ENCODE data around the gene VWA5B1. TPM values are rescaled to one million over a fixed set of nuclear protein-coding genes. Genes with fewer than 3 reads are reported as not detected.

Gene VWA5B1
- total RNA-seq, 4 donors from 2014 or later = not detected

DNA sequence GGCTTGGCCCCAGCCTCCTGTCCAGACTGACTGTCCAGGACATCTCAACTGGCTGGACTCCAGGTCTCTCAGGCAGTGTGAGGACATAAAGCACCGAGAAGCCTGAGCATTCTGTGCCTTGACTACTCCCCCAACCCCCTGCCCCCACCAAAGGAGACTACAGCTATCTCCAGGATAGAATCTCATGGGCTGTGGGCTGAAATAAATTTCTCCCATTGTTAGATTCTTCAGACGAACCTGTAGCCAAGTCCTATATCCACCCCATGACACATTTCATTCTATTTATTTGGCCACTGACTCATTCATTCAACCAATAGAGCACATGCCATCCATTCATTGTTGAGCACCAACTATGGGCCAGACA is 11.4 kb downstream of the VWA5B1 start:
- TF ChIP-seq, protein P1, sequence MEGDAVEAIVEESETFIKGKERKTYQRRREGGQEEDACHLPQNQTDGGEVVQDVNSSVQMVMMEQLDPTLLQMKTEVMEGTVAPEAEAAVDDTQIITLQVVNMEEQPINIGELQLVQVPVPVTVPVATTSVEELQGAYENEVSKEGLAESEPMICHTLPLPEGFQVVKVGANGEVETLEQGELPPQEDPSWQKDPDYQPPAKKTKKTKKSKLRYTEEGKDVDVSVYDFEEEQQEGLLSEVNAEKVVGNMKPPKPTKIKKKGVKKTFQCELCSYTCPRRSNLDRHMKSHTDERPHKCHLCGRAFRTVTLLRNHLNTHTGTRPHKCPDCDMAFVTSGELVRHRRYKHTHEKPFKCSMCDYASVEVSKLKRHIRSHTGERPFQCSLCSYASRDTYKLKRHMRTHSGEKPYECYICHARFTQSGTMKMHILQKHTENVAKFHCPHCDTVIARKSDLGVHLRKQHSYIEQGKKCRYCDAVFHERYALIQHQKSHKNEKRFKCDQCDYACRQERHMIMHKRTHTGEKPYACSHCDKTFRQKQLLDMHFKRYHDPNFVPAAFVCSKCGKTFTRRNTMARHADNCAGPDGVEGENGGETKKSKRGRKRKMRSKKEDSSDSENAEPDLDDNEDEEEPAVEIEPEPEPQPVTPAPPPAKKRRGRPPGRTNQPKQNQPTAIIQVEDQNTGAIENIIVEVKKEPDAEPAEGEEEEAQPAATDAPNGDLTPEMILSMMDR (IDR thresholded peaks at IDR 0.05) = no peak
- no peak for TF ChIP-seq POLR2A (IDR thresholded peaks at IDR 0.05)
- no peak for TF ChIP-seq EP300 (IDR thresholded peaks at IDR 0.05)
- 38 to 63% methylated on average over 2 of the region's 2 CpGs for WGBS, 2 donors

DNA sequence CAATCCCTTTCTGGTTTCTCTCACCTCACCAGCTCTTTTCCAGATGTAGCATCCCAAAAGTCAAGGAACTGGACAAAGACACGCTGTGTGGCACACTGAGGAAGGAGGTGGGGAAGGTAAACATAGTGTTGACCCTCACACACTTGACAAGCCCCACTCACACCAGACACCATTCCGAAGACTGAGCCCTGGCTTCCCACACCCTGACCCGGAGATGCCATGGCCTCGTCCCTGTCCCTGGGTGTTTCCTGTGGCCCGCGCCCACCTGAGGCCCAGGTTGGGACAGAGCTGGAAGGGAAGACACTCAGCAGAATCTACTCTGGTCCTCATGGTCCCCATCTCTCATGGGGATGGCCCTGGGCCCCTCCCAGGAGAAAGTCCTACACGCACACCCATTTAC is 16.4 kb downstream of the VWA5B1 start:
- Histone ChIP-seq H3K4me1 (no peaks in the 10 kb centered on the region), H3K27ac (no peak overlapping the region), H3K27me3 (no peaks in the 10 kb centered on the region), H3K36me3 (no peaks in the 10 kb centered on the region), H3K4me3 (no peak overlapping the region), H3K9me3 (no peaks in the 10 kb centered on the region)
- no peak for DNase-seq (ENCODE audit: low spot score in 2 of 2)
- TF ChIP-seq EP300 (IDR thresholded peaks at IDR 0.05) (no peak), POLR2A (IDR thresholded peaks at IDR 0.05) (no peak)
- TF ChIP-seq, protein P1 (IDR thresholded peaks at IDR 0.05) = no peak
- 85 to 92% methylated on average over 7 of the region's 7 CpGs for WGBS, 2 donors

More for the DNA sequence above, 11.4 kb downstream of the VWA5B1 start:
- H3K27ac ChIP-seq = no peak overlapping the region
- DNase-seq (ENCODE audit: low spot score in 2 of 2) = no peak
- no peaks in the 10 kb centered on the region for H3K9me3 ChIP-seq
- no peaks in the 10 kb centered on the region for H3K36me3 ChIP-seq
- no peaks in the 10 kb centered on the region for H3K27me3 ChIP-seq
- H3K4me1 ChIP-seq = no peaks in the 10 kb centered on the region
- no peak overlapping the region for H3K4me3 ChIP-seq

DNA sequence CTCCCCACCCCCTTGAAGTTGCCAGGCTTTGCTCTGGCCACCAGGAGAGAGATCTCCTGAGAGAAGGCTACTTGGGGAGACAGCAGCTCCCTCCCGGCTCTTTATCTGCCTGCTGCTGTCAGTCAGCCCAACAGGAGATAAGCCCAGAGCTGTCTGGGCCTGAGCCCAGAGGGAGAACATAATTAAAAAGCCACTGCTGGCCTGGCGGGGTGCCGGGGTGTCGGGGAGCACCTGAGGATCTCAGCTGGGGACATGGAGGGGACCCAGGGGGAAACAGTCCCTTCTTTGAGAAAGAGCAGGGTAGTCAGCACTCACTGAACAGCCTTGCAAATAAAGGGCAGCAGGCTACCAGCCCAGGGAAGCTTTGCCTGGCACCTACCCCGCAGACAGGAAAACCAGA is 17.9 kb downstream of the VWA5B1 start:
- Histone ChIP-seq H3K36me3 (no peaks in the 10 kb centered on the region), H3K27ac (no peak overlapping the region), H3K9me3 (no peaks in the 10 kb centered on the region), H3K4me3 (no peak overlapping the region), H3K4me1 (no peaks in the 10 kb centered on the region), H3K27me3 (no peaks in the 10 kb centered on the region)
- WGBS, 2 donors = 75 to 86% methylated on average over 4 to 5 of the region's 5 CpGs
- no peak for DNase-seq (ENCODE audit: low spot score in 2 of 2)
- TF ChIP-seq, protein P1 (IDR thresholded peaks at IDR 0.05) = no peak
- no peak for TF ChIP-seq POLR2A (IDR thresholded peaks at IDR 0.05)

DNA sequence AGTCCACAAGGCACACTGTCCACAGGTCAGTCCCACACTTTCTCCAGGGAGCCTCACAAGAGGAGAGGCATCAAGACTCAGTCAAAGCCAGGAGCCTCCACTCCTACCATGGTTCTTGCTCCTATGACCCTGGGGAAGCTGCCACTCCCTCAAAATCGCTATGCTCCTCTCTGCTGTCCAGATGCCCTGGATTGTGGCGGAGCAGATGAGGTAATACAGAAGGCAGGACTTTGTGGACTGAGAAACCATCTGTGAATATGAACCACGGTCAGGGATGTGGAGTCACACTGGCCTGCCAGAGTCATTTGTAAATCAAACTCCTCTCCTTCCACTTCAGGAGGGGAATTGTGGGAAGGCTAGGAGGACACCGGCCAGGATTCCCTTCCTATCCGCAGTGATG is 20.6 kb downstream of the VWA5B1 start:
- TF ChIP-seq POLR2A (IDR thresholded peaks at IDR 0.05) (no peak), EP300 (IDR thresholded peaks at IDR 0.05) (no peak)
- TF ChIP-seq, protein P1 (IDR thresholded peaks at IDR 0.05) = no peak

DNA sequence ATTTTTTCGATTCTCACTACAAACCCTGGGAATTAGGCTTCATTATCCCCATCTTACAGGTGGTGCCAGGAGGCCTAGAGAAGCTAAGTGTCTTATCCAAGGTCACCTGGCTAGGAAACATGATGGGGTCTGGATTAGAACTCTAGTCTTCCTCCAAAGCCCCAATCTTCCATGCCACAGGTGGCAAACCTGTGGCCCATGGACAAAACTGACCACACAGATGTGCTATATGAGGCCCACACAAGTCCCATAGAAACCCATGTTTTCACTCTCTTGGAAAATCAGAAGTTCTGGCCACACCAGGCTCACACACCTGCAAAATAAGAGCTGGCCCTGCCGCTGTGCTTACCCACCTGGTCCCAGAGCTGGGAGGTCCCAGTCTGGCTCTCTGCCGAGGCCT is 21.6 kb downstream of the VWA5B1 start:
- TF ChIP-seq, protein P1 (IDR thresholded peaks at IDR 0.05) = no peak
- TF ChIP-seq POLR2A (IDR thresholded peaks at IDR 0.05) = no peak
- TF ChIP-seq EP300 (IDR thresholded peaks at IDR 0.05) = no peak
- 92% methylated on average over 3 of the region's 3 CpGs for WGBS, 2 donors
- no peaks in the 10 kb centered on the region for H3K36me3 ChIP-seq
- H3K27me3 ChIP-seq = no peaks in the 10 kb centered on the region
- H3K4me3 ChIP-seq = no peak overlapping the region
- H3K4me1 ChIP-seq = no peaks in the 10 kb centered on the region
- no peaks in the 10 kb centered on the region for H3K9me3 ChIP-seq
- no peak overlapping the region for H3K27ac ChIP-seq
- no peak for DNase-seq (ENCODE audit: low spot score in 2 of 2)

More for the DNA sequence above, 20.6 kb downstream of the VWA5B1 start:
- no peak for DNase-seq (ENCODE audit: low spot score in 2 of 2)
- no peak overlapping the region for H3K27ac ChIP-seq
- no peak overlapping the region for H3K4me3 ChIP-seq
- no peaks in the 10 kb centered on the region for H3K27me3 ChIP-seq
- WGBS, 2 donors = 75 to 78% methylated on average over 5 of the region's 5 CpGs
- no peaks in the 10 kb centered on the region for H3K9me3 ChIP-seq
- H3K4me1 ChIP-seq = no peaks in the 10 kb centered on the region
- H3K36me3 ChIP-seq = no peaks in the 10 kb centered on the region

All from tibial nerve (tissue), 4 donors.